Endothelial cell (in vitro differentiated cells): ENCODE measurements around the gene PRKCZ. TPM values are rescaled to one million over a fixed set of nuclear protein-coding genes. Genes with fewer than 3 reads are reported as not detected.
A peak's percentile ranks its signal among the peaks of the same experiment; 100 is the strongest.

ENCODE experiments used
- DNase-seq: peaks from one replicate; pipeline ENCODE4 v3.0.0; 2021; ENCODE audit warnings: low spot score
- H3K27ac Mint-ChIP-seq: one replicate; pipeline ENCODE4 v1.8.0; 2021; ENCODE audit warnings: mixed read lengths, inconsistent platforms; ENCODE audit not compliant: unreplicated experiment
- H3K27me3 Mint-ChIP-seq: one replicate; pipeline ENCODE4 v1.8.0; 2021; ENCODE audit warnings: mild to moderate bottlenecking, moderate library complexity, mixed read lengths, inconsistent platforms; ENCODE audit not compliant: unreplicated experiment
- H3K36me3 Mint-ChIP-seq: one replicate; pipeline ENCODE4 v1.8.0; 2021; ENCODE audit warnings: mild to moderate bottlenecking, low read depth, mixed read lengths, inconsistent platforms; ENCODE audit not compliant: unreplicated experiment
- H3K4me1 Mint-ChIP-seq: one replicate; pipeline ENCODE4 v1.8.0; 2021; ENCODE audit warnings: mild to moderate bottlenecking, mixed read lengths, inconsistent platforms; ENCODE audit not compliant: unreplicated experiment
- H3K4me3 Mint-ChIP-seq: one replicate; pipeline ENCODE4 v1.8.0; 2021; ENCODE audit warnings: mild to moderate bottlenecking, mixed read lengths, inconsistent platforms; ENCODE audit not compliant: unreplicated experiment
- H3K9me3 Mint-ChIP-seq: one replicate; pipeline ENCODE4 v1.8.0; 2021; ENCODE audit warnings: mixed read lengths, inconsistent platforms; ENCODE audit not compliant: unreplicated experiment
- total RNA-seq: library from RNA; stranded (reverse); fragmentation: NEBNext Ultra II Directional; extraction: Animal tissue kit (Norgen Biotek cat#: 25700); gene quantifications from one replicate; pipeline ENCODE4 v1.2.1, GENCODE V29; 2021; ENCODE audit not compliant: unreplicated experiment
- TF ChIP-seq, protein P1 (sequence below): fragments of 200-600 bp; sonication (generic); IDR thresholded peaks from one replicate; pipeline ENCODE4 v1.5.0; 2021; ENCODE audit warnings: antibody characterized with exemption; ENCODE audit not compliant: unreplicated experiment

Gene PRKCZ
- total RNA-seq, 1 donor from 2014 or later: 23.1 TPM

DNA sequence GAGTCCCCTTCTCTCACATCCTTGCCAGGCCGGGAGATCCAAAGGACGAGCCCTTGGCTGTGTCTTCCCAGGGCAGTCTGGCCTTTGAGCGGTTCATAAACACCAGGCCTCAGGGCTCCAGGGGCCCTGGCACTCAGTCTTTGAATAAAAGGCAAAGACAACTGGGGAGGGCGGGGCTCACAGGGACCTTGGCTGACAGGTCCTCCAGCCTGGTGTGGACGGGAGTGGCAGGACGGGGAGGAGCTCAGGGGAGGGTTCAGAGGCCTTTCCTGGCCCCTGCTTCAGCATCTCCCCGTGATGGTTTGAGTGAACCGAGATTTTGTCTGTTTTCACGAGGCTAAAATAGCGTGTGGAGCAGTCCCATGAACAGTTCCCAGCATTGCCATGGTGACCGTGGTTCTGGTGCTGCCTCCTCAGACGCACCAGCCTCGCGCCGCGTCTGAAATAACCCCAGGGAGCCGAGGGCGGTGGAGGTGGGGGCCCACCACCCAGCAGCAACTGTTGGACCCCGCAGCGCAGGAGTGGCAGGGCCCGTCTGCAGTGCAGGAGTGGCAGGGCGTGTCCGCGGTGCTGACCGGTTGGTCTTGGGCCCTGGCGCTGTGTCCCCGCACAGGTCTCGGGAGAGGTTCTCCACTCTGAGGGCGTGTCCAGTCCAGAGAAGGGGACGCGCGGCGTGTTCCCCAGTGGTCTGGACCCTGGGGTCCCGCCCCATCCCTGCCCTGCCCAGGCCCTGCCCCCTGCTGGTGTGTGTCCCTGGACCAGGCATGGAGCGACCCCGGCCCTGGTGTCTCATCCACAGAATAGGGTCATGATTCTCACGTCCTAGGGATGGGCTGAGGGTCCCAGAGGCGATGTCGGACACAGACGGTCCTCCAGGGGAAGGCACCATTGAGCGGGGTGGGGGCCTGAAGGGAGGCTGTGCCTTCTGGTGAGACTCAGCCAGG, 7.1 kb upstream of the PRKCZ start:
- Mint-ChIP-seq H3K36me3 (no peaks in the 10 kb centered on the region), H3K9me3 (no peaks in the 10 kb centered on the region), H3K27me3 (peaks cover 12% of the 10 kb centered on the region), H3K27ac (no peak overlapping the region), H3K4me1 (peaks cover 3% of the 10 kb centered on the region), H3K4me3 (no peak overlapping the region)
- TF ChIP-seq, protein P1, sequence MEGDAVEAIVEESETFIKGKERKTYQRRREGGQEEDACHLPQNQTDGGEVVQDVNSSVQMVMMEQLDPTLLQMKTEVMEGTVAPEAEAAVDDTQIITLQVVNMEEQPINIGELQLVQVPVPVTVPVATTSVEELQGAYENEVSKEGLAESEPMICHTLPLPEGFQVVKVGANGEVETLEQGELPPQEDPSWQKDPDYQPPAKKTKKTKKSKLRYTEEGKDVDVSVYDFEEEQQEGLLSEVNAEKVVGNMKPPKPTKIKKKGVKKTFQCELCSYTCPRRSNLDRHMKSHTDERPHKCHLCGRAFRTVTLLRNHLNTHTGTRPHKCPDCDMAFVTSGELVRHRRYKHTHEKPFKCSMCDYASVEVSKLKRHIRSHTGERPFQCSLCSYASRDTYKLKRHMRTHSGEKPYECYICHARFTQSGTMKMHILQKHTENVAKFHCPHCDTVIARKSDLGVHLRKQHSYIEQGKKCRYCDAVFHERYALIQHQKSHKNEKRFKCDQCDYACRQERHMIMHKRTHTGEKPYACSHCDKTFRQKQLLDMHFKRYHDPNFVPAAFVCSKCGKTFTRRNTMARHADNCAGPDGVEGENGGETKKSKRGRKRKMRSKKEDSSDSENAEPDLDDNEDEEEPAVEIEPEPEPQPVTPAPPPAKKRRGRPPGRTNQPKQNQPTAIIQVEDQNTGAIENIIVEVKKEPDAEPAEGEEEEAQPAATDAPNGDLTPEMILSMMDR: no peak
- peak; percentile 35 for DNase-seq

DNA sequence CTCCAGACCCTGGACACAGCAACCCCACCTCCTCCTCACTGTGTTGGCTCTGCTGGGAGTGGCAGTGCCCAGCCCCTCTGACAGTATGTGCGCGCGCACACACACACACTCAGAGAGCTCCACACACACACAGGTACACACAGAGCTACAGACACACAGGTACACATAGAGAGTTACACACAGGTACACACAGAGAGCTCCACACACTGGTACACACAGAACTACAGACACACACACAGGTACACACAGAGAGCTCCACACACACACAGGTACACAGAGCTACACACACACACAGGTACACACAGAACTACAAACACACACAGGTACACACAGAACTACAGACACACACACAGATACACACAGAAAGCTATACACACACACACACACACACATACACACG, 6.3 kb upstream of the PRKCZ start:
- H3K4me1 Mint-ChIP-seq: peaks cover 3% of the 10 kb centered on the region
- TF ChIP-seq, protein P1: no peak
- peak overlapping the region; percentile 2 for H3K4me3 Mint-ChIP-seq
- H3K27ac Mint-ChIP-seq: peak overlapping the region; percentile 32
- H3K9me3 Mint-ChIP-seq: no peaks in the 10 kb centered on the region
- peaks cover 20% of the 10 kb centered on the region for H3K27me3 Mint-ChIP-seq
- no peaks in the 10 kb centered on the region for H3K36me3 Mint-ChIP-seq
- no peak for DNase-seq

DNA sequence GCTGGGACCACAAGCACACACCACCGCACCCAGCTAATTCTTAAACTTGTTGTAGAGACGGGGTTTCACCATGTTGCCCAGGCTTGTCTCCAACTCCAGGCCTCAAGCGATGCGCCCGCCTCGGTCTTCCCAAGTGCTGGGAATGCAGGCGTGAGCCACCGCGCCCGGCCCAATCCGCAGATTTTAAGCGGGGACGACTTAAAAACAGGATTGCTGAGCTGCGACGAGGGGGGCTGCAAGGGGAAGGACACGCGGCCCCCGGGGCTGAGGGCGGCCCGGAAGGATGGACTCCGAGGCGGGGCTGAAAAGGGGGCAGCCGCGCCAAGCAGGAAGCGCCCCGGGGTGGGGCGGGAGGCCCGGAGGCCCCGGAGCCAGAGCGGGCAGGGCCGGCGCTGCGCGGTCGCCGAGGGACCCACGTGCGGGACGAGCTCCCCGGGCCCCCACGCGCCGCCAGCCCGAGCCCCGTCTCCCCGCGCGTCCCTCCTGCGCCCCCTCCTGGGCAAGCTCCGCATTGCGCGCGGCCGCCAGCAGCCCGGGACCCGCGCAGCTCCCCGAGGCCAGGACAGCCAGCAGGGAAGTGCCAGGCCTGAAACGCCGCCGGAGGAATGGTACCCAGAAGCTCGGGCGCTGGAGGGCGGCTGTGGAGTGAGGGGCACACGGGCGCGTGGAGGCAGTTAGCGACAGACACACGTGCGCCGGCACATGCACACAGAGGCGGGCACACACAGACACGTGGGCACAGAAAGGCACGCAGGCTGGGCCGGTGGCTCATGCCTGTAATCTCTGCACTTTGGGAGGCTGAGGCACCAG, 5.5 kb upstream of the PRKCZ start:
- Mint-ChIP-seq H3K27me3 (peaks cover 24% of the 10 kb centered on the region), H3K36me3 (no peaks in the 10 kb centered on the region), H3K4me1 (peaks cover 9% of the 10 kb centered on the region), H3K4me3 (peak overlapping the region; percentile 2), H3K27ac (no peak overlapping the region), H3K9me3 (no peaks in the 10 kb centered on the region)
- peak; percentile 90 for DNase-seq
- TF ChIP-seq, protein P1: peak; percentile 96

DNA sequence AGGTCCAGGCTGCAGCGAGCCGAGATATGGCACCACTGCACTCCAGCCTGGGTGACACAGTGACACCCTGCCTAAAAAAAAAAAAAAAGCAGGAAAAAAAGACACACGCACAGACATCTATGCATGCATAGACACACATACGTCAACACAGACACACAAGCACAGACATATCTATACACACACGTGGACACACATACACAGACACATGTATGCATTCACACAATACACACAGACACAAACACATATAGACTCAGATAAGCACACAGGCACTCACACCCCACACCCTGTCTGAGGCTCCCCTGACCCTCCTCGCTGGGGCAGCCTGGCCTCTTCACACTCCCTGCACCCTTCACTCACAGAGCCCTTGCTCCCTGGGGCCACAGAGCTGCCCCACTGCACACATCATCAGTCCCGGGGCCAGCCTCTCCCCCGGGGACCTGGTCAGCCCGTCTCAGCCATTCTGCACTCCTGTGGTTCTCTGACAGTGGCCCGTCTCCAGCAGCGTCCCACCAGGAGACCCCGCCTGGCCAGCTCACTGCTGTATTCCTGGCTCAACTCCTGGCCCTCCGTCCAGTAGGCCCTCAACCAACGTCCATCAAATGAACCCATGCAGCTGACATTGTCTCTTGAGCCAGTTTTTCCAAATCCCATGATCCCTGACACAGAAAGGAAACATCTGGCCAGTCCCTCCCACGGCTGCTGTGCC, 4.6 kb upstream of the PRKCZ start:
- no peak for DNase-seq
- H3K27me3 Mint-ChIP-seq: peaks cover 23% of the 10 kb centered on the region
- TF ChIP-seq, protein P1: no peak
- H3K36me3 Mint-ChIP-seq: no peaks in the 10 kb centered on the region
- no peaks in the 10 kb centered on the region for H3K9me3 Mint-ChIP-seq
- H3K4me1 Mint-ChIP-seq: peaks cover 9% of the 10 kb centered on the region
- H3K4me3 Mint-ChIP-seq: no peak overlapping the region
- no peak overlapping the region for H3K27ac Mint-ChIP-seq
